NCI-H524 treated with DMSO at 0.1 percent for 48 hours (cell line): ENCODE measurements around the gene THOC2.
"Not testable (repeated sequence)": the region's sequence is repeated elsewhere in the genome, so short reads cannot be mapped to it uniquely, and the experiment has no call there.

Source experiments
- DNase-seq: peaks from one replicate; lab custom pipeline; 2025; lab: John Stamatoyannopoulos, UW

THOC2 gene

GRCh38 chrX:123738378-123738940 lies 5.6 kb upstream of the THOC2 start:
- DNase-seq: no peak

DNA sequence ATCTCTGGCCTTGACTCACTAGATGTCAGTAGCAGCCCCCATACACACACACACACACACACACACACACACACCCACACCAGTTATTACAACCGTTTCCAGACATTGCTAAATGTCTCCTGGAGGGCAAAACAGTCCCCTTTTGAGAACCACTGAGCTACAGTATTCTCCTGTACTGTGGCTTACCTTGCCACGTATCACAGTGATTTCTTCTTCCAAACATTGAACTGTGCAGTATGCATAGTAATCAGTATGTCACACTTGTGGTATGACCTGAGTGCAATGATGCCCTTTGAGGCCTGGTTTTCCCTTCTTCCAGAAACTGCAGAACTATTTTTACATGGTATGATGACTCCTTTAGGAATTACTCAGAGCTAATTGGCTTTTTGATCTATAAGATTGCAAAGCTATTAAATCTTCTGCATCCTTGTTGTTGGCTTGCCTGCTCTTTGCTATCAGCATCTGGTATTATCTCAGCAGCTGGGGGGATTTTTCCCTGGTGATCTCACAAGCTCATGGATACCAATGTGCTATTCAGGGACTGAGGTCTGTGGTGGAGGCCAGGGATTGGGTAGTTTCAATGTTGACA lies 3.6 kb upstream of the THOC2 start:
- no peak for DNase-seq

DNA sequence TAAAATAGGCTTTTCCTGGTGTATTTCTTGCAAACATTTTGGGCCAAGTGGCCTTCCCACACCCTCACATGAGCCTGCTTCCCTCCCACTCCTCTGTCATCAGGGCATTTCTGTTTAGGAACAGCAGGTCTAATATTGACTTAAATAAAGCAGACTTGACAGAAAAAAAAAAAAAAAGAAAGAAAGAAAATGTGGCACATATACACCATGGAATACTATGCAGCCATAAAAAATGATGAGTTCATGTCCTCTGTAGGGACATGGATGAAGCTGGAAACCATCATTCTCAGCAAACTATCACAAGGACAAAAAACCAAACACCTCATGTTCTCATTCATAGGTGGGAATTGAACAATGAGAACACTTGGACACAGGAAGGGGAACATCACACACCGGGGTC lies 2.3 kb upstream of the THOC2 start:
- not testable (repeated sequence) for DNase-seq

DNA sequence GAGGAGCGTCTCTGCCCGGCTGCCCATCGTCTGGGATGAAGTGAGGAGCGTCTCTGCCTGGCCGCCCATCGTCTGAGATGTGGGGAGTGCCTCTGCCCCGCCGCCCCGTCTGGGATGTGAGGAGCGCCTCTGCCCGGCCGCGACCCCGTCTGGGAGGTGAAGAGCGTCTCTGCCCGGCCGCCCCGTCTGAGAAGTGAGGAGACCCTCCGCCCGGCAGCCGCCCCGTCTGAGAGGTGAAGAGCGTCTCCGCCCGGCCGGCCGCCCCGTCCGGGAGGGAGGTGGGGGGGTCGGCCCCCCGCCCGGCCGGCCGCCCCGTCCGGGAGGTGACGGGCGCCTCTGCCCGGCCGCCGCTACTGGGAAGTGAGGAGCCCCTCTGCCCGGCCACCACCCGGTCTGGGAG lies 1.2 kb upstream of the THOC2 start:
- not testable (repeated sequence) for DNase-seq

DNA sequence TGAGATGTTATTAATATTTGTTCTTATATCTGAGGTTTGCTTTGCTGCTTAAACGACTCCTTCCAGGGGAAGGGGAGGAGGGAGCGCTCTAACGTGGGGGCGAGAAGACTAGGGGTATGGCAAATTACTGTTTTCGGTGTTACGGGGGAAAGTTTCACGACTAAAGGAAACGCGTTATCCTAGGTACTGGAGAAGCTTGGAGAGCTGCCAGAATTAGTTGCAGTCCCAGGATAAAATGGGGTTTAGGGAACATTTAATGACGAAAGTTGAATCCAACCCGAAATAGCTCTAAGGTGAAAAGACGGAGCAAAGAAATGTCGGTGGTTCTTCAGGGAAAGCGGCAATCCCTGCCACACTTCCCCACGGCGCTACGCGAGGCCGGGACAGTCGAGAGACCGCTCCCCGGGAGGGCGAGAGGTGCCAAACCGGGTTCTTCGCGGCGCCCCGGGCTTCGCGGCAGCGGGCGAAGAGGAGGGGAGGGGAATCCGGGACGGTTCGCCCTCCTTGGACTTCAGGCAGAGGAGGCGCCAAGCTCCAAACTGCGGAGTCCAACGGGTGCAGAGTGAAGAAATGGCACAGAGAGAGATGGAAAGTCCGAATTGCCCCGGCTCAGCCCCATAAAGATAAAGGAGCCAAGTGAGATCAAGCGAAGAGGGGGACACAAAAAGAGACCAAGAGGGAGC lies 724 bp downstream of the THOC2 start:
- no peak for DNase-seq

- DNase-seq: peak; percentile 70
These were observed 1.4 kb downstream of the THOC2 start for GRCh38 chrX:123731258-123731986.

DNA sequence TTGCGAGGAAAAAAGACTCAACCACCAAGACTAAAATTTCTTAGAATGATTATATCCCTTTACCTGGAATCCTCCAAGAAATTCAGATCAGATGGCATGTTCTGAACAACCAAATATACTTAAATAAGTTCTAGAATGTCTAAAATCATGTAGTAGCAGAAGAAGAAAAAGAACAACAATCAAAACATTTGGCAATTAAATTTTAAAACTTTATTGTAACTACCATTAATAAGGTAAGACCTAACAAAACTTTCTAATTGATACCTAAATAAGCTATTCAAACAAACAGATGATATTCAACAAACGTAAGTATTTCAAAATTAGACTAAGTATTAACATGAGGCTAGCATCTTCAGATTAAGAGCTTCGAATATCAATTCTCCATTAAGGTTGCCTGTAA lies 4.3 kb downstream of the THOC2 start:
- DNase-seq: no peak

- DNase-seq: no peak
These were observed 4.8 kb downstream of the THOC2 start for GRCh38 chrX:123728016-123728415.

DNA sequence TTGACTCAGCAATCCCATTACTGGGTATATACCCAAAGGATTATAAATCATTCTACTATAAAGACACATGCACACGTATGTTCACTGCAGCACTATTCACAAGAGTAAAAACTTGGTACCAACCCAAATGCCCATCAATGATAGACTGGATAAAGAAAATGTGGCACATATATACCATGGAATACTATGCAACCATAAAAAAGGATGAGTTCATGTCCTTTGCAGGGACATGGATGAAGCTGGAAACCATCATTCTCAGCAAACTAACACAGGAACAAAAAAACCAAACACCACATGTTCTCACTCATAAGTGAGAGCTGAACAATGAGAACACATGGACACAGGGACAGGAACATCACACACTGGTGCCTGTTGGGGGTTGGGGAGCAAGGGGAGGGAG lies 10.7 kb downstream of the THOC2 start:
- DNase-seq: not testable (repeated sequence)

- no peak for DNase-seq
These were observed 12.4 kb downstream of the THOC2 start for GRCh38 chrX:123720486-123720885.

- no peak for DNase-seq
These were observed 19.0 kb downstream of the THOC2 start for GRCh38 chrX:123713841-123714240.

DNA sequence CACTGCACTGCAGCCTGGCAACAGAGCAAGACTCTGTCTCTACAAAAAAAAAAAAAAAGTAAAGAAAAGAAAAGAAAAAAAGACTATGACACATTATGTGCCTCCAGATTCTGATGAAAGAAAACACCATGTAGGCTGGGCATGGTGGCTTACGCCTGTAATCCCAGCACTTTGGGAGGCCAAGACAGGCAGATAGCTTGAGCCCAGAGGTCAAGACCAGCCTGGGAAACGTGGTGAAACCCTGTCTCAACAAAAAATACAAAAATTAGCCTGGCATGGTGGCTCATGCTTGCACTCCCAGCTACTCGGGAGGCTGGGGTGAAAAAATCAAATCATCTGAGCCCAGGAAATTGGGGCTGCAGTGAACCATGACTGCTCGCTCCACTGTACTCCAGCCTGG lies 19.4 kb downstream of the THOC2 start:
- DNase-seq: no peak

DNA sequence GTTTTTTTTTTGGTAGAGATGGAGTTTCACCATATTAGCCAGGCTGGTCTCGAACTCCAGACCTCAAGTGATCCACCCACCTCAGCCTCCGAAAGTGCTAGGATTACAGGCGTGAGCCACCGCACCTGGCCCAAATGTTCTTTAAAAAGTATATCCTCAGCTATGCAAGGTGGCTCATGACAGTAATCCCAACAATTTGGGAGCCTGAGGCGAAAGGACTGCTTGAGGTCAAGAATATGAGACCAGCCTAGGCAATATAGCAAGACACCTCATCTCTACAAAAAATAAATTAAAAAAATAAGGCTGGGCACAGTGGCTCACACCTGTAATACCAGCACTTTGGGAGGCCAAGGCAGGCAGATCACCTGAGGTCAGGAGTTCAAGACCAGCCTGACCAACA lies 21.7 kb downstream of the THOC2 start:
- DNase-seq: not testable (repeated sequence)

GRCh38 chrX:123704781-123705180 lies 28.1 kb downstream of the THOC2 start:
- DNase-seq: no peak

DNA sequence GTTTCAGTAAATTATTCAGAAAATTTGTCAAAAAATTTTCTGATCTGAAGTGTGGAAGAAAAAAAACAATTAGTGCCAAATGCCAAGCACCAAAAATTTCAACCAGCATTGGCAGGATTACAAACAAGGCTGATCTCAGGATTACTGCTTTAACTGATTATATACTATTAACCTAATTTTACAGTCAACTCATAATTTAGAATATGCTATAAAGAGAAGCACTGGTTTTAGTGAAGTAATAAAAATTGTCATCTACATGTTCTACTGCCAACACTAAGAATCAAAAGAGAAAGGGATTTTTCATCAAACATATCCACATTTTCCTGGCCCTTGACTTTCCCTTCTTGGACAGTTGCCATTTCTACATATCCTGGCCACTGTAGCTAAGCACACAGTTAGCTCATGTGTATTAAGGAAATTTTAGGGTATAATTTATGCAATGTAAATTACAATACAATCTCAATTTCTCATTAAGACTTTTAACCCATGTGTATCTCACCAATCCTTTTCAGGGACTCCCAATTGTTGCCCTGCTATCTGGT lies 33.8 kb downstream of the THOC2 start:
- no peak for DNase-seq

DNA sequence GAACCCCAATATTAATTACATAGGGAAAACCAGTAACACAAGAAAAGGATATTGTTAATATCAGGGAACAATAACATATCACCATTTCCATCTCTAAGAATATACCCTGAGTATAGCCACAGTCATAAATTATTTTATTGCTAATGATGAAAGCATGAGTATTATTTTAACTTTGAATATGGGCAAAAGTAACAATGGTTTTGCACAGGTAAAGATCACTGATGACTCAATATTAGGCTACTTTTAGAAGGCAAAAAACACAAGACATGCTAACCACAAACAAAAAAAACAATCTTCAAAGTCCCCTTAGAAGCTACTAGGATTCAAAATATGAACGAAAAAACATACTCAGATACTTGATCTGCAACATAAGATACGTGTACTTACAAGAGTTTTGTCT lies 36.5 kb downstream of the THOC2 start:
- DNase-seq: no peak

- DNase-seq: no peak
These were observed 37.6 kb downstream of the THOC2 start for GRCh38 chrX:123695242-123695641.

- no peak for DNase-seq
These were observed 41.1 kb downstream of the THOC2 start for GRCh38 chrX:123691776-123692175.

- no peak for DNase-seq
These were observed 44.3 kb downstream of the THOC2 start for GRCh38 chrX:123688524-123688923.

GRCh38 chrX:123685232-123685631 lies 47.6 kb downstream of the THOC2 start:
- DNase-seq: no peak

DNA sequence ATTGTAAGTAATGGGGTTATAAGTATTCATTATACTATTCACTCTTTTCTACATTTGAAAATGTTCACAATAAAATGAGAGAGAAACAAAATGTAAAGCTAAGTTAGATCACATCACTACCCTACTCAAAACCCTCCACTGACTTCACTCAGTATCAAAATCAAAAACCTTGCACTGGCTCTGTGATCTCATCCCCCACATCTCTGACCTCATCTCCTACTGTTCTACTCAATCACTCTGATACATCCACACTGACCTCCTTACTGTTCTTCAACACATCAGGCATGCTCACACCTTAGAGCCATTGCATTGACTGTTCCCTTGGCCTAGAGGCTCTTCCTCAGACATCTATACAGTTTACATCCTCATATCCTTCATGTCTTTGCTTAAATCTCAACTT lies 50.7 kb downstream of the THOC2 start:
- no peak for DNase-seq

DNA sequence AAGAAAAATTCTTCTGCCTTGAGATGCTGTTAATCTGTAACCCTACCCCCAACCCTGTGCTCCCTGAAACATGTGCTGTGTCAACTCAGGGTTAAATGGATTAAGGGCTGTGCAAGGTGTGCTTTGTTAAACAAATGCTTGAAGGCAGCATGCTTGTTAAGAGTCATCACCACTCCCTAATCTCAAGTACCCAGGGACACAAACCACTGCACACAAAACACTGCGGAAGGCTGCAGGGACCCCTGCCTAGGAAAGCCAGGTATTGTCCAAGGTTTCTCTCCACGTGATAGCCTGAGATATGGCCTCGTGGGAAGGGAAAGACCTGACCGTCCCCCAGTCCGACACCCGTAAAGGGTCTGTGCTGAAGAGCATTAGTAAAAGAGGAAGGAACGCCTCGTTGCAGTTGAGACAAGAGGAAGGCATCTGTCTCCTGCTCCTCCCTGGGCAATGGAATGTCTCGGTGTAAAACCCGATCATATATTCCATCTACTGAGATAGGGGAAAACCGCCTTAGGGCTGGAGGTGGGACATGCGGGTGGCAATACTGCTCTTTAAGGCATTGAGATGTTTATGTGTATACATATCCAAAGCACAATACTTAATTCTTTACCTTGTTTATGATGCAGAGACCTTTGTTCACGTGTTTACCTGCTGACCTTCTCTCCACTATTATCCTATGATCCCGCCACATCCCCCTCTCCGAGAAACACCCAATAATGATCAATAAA lies 53.0 kb downstream of the THOC2 start:
- DNase-seq: not testable (repeated sequence)
